SK-N-SH (cell line): ENCODE data around the gene OPN1LW.

Experiments used
- EZH2phosphoT487 ChIP-seq: fragments of 200-600 bp; sonication (generic); IDR thresholded peaks from 2 replicates; pipeline ENCODE4 v1.6.1; 2017; ENCODE audit warnings: low read depth, mixed run types, mild to moderate bottlenecking, antibody characterized with exemption, moderate library complexity, borderline replicate concordance
- FOSL2 ChIP-seq: IDR thresholded peaks from 2 replicates; pipeline ENCODE4 v1.4.0; 2012; ENCODE audit warnings: low read depth, mild to moderate bottlenecking, moderate library complexity, borderline replicate concordance
- JUND ChIP-seq: IDR thresholded peaks from 2 replicates; pipeline ENCODE4 v1.4.0; 2012

- TF ChIP-seq EZH2phosphoT487 (no peak), FOSL2 (no peak), JUND (no peak)
Observed at GRCh38 chrX:154113729-154114128, 30.3 kb upstream of the OPN1LW start.
